CD14-positive monocyte (primary cell): ENCODE results near the gene TXN. TPM values are rescaled to one million over a fixed set of nuclear protein-coding genes. Genes with fewer than 3 reads are reported as not detected.

Experiments
- DNase-seq, 3 donors: peaks; one replicate each; pipeline ENCODE4 v3.0.0-alpha.2; 2011 to 2022
- H2AFZ ChIP-seq: 2 replicates; pipeline ENCODE4 v1.6.0; 2012; ENCODE audit warnings: mild to moderate bottlenecking, low read depth, low read length, inconsistent platforms; ENCODE audit not compliant: insufficient read depth, poor library complexity, severe bottlenecking
- H3K27ac ChIP-seq, 2 donors: 1 replicate in 1 of 2; 2 replicates in 1 of 2; pipeline ENCODE4 v1.5.1; 2012 to 2013; ENCODE audit warnings: low read length in 2 of 2, control low read depth in 1 of 2, inconsistent platforms in 1 of 2, low read depth in 1 of 2, mild to moderate bottlenecking in 1 of 2
- H3K27me3 ChIP-seq, 2 donors: one replicate each; pipeline versions ENCODE4 v1.6.0 to v1.6.1; 2011 to 2013; ENCODE audit warnings: low read length in 2 of 2; ENCODE audit not compliant: control insufficient read depth in 2 of 2, insufficient read depth in 2 of 2
- H3K36me3 ChIP-seq, 2 donors: replicated peaks in 1 of 2; 1 replicate in 1 of 2; 2 replicates in 1 of 2; pipeline versions ENCODE4 v1.5.1 to v1.6.1; 2012 to 2013; ENCODE audit warnings: low read length in 2 of 2, control low read depth in 1 of 2, inconsistent platforms in 1 of 2, mild to moderate bottlenecking in 1 of 2; ENCODE audit not compliant: insufficient read depth in 2 of 2, control insufficient read depth in 1 of 2
- H3K4me1 ChIP-seq, 2 donors: 1 replicate in 1 of 2; 2 replicates in 1 of 2; pipeline versions ENCODE4 v1.5.1 to v1.6.1; 2012 to 2013; ENCODE audit warnings: low read length in 2 of 2, control low read depth in 1 of 2, inconsistent platforms in 1 of 2, mild to moderate bottlenecking in 1 of 2, moderate library complexity in 1 of 2; ENCODE audit not compliant: insufficient read depth in 2 of 2, control insufficient read depth in 1 of 2
- H3K4me2 ChIP-seq: replicated peaks from 2 replicates; pipeline ENCODE3; 2012; ENCODE audit warnings: low read length, moderate library complexity, mild to moderate bottlenecking; ENCODE audit not compliant: poor library complexity, severe bottlenecking; ENCODE audit errors: extremely low read depth
- H3K4me3 ChIP-seq, 3 experiments: fragments of 200-600 bp in 1 of 3; sonication (generic) in 1 of 3; replicated peaks in 1 of 3; 1 replicate in 2 of 3; 2 replicates in 1 of 3; pipeline ENCODE4 v1.5.1; 2011 to 2013; ENCODE audit warnings: low read length in 3 of 3, mild to moderate bottlenecking in 3 of 3, control low read depth in 2 of 3, low read depth in 2 of 3, inconsistent platforms in 1 of 3, moderate library complexity in 1 of 3
- H3K79me2 ChIP-seq: 2 replicates; pipeline ENCODE4 v1.6.0; 2012; ENCODE audit warnings: mild to moderate bottlenecking, control low read depth, inconsistent platforms, low read length, moderate library complexity; ENCODE audit not compliant: insufficient read depth
- H3K9ac ChIP-seq: 2 replicates; pipeline ENCODE4 v1.6.0; 2017; ENCODE audit warnings: low read length, mild to moderate bottlenecking; ENCODE audit not compliant: insufficient read depth, poor library complexity, severe bottlenecking
- H3K9me3 ChIP-seq, 2 donors: replicated peaks in 1 of 2; 1 replicate in 1 of 2; 2 replicates in 1 of 2; pipeline versions ENCODE4 v1.5.1 to v1.6.1; 2012 to 2013; ENCODE audit warnings: low read length in 2 of 2, control low read depth in 1 of 2; ENCODE audit not compliant: control insufficient read depth in 1 of 2, insufficient read depth in 1 of 2
- H4K20me1 ChIP-seq: 2 replicates; pipeline ENCODE4 v1.6.0; 2012; ENCODE audit warnings: mild to moderate bottlenecking, low read length, control low read depth, moderate library complexity; ENCODE audit not compliant: insufficient read depth
- H3K27ac Mint-ChIP-seq, 7 donors: one replicate each; pipeline ENCODE4 v1.8.0; 2020; ENCODE audit warnings: mild to moderate bottlenecking in 7 of 7, mixed read lengths in 7 of 7, moderate library complexity in 6 of 7, inconsistent platforms in 2 of 7
- H3K27me3 Mint-ChIP-seq, 3 donors: one replicate each; pipeline ENCODE4 v1.8.0; 2021 to 2022; ENCODE audit warnings: low read depth in 3 of 3, mild to moderate bottlenecking in 3 of 3, mixed read lengths in 3 of 3, moderate library complexity in 3 of 3, inconsistent platforms in 1 of 3
- H3K36me3 Mint-ChIP-seq, 2 donors: one replicate each; pipeline ENCODE4 v1.8.0; 2020; ENCODE audit warnings: mixed read lengths in 2 of 2, inconsistent platforms in 1 of 2, mild to moderate bottlenecking in 1 of 2
- H3K4me1 Mint-ChIP-seq: one replicate; pipeline ENCODE4 v1.8.0; 2020; ENCODE audit warnings: mild to moderate bottlenecking, mixed read lengths
- H3K4me3 Mint-ChIP-seq, 2 donors: one replicate each; pipeline ENCODE4 v1.8.0; 2020; ENCODE audit warnings: mild to moderate bottlenecking in 2 of 2, mixed read lengths in 2 of 2, moderate library complexity in 1 of 2
- H3K9me3 Mint-ChIP-seq, 7 donors: one replicate each; pipeline ENCODE4 v1.8.0; 2020 to 2022; ENCODE audit warnings: mixed read lengths in 7 of 7, mild to moderate bottlenecking in 6 of 7, moderate library complexity in 6 of 7, inconsistent platforms in 2 of 7
- WGBS: methylation state at CpG from one replicate; pipeline ENCODE4 v1.1.5; 2013; ENCODE audit warnings: missing lambda C conversion rate; ENCODE audit not compliant: insufficient coverage; 5-methylcytosine and 5-hydroxymethylcytosine counted together
- intact Hi-C, 2 donors: fragments of 100-400 bp; cut with micrococcal nuclease; formaldehyde crosslinking; loops; one replicate each; pipeline versions ENCODE4 v1.15.0 to v1.15.1; 2023
- polyA plus RNA-seq, 3 donors: library from polyadenylated mRNA; depleted of rRNA in 1 of 3; unstranded in 2 of 3; stranded (reverse) in 1 of 3; fragments of 300-500 nt in 2 of 3; fragments of >200 nt in 1 of 3; fragmentation: Illumina TruSeq in 2 of 3; gene quantifications; 1 replicate in 2 of 3; 2 replicates in 1 of 3; pipeline ENCODE4 v1.2.3, GENCODE V29; 2012 to 2021
- TF ChIP-seq, protein P1 (sequence below): fragments of 200-600 bp; IDR thresholded peaks from one replicate; pipeline ENCODE4 v1.8.0; 2022; ENCODE audit warnings: antibody characterized with exemption, mild to moderate bottlenecking

The TXN gene
- polyA plus RNA-seq, 3 donors = 91.8 to 224 (median 209) TPM

DNA sequence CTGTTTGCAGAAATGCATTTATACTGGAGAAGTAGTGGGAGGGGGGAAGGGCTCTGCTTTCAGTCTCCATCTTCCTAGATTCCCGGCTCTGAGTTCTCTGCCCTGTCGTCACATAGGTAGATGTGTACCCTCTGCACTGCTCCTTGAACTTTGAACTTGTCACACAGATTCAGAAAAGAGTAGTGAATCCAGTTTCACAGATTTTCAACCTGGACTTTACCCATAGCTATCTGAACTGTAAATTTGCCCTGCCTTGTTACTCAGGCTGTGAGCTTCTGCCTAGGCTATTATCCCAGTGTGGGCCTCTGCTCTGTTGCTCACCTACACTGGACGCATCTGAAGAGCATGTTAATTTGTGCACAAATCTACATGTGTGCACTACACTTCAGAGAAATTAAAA, 35.5 kb downstream of the TXN start:
- Mint-ChIP-seq H3K4me3 (no peak overlapping the region), H3K9me3 (peaks cover 0 to 3% (median 2%) of the 10 kb centered on the region in 7 donors), H3K36me3 (no peaks in the 10 kb centered on the region), H3K4me1 (peaks cover 2% of the 10 kb centered on the region), H3K27me3 (no peaks in the 10 kb centered on the region), H3K27ac (peak overlapping the region in 1 of 7 donors; percentile 6)
- Histone ChIP-seq H3K9ac (no peak overlapping the region), H3K79me2 (no peaks in the 10 kb centered on the region), H3K4me3 (no peak overlapping the region), H4K20me1 (no peaks in the 10 kb centered on the region), H2AFZ (no peak overlapping the region), H3K4me1 (no peaks in the 10 kb centered on the region), H3K27me3 (no peaks in the 10 kb centered on the region), H3K9me3 (no peaks in the 10 kb centered on the region), H3K4me2 (no peak overlapping the region), H3K27ac (no peak overlapping the region), H3K36me3 (no peaks in the 10 kb centered on the region)
- 100% methylated on average over 1 of the region's 3 CpGs for WGBS
- TF ChIP-seq, protein P1, sequence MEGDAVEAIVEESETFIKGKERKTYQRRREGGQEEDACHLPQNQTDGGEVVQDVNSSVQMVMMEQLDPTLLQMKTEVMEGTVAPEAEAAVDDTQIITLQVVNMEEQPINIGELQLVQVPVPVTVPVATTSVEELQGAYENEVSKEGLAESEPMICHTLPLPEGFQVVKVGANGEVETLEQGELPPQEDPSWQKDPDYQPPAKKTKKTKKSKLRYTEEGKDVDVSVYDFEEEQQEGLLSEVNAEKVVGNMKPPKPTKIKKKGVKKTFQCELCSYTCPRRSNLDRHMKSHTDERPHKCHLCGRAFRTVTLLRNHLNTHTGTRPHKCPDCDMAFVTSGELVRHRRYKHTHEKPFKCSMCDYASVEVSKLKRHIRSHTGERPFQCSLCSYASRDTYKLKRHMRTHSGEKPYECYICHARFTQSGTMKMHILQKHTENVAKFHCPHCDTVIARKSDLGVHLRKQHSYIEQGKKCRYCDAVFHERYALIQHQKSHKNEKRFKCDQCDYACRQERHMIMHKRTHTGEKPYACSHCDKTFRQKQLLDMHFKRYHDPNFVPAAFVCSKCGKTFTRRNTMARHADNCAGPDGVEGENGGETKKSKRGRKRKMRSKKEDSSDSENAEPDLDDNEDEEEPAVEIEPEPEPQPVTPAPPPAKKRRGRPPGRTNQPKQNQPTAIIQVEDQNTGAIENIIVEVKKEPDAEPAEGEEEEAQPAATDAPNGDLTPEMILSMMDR = no peak
- intact Hi-C loops = no loop called here
- DNase-seq = no peak

DNA sequence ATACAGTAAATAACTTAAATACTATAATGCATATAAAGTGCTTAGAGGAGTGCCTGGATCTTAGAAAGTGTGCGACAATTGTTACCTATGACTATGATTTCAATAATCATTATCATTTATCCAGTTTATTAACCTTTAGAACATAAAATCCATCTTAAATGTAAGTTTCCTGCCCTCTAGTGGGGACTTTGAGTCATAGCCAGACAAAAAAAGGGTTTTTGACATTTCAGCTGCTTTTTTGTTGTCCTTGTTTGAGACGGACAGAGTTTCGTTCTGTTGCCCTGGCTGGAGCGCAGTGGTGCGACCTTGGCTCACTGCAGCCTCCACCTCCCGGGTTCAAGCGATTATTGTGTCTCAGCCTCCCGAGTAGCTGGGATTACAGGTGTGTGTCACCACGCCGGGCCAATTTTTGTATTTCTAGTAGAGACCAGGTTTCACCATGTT, 38.6 kb downstream of the TXN start:
- Mint-ChIP-seq H3K4me1 (peaks cover 2% of the 10 kb centered on the region), H3K4me3 (no peak overlapping the region), H3K36me3 (no peaks in the 10 kb centered on the region), H3K27me3 (no peaks in the 10 kb centered on the region), H3K9me3 (peaks cover 0 to 2% (median 0%) of the 10 kb centered on the region in 7 donors), H3K27ac (no peak overlapping the region)
- H3K4me3 ChIP-seq = no peak overlapping the region
- no peaks in the 10 kb centered on the region for H3K9me3 ChIP-seq
- H2AFZ ChIP-seq = peak overlapping the region; percentile 59
- no peaks in the 10 kb centered on the region for H3K36me3 ChIP-seq
- H3K27ac ChIP-seq = no peak overlapping the region
- no peaks in the 10 kb centered on the region for H3K79me2 ChIP-seq
- TF ChIP-seq, protein P1 = peak; percentile 87
- DNase-seq = peak in 2 of 3 donors; percentile 23 to 42
- 36% methylated on average over 9 of the region's 10 CpGs for WGBS
- no peaks in the 10 kb centered on the region for H3K4me1 ChIP-seq
- H4K20me1 ChIP-seq = no peaks in the 10 kb centered on the region
- intact Hi-C loops = loop anchor here in 1 of 2 donors (5.0 kb wide), 1 partner anchor 315 kb away; no protein-coding TSS in a partner anchor
- no peaks in the 10 kb centered on the region for H3K27me3 ChIP-seq
- H3K4me2 ChIP-seq = no peak overlapping the region
- no peak overlapping the region for H3K9ac ChIP-seq
